GM10847 (cell line): ENCODE data around the gene CORO2A.

Experiments
- POLR2A ChIP-seq: IDR thresholded peaks from 2 replicates; pipeline ENCODE4 v1.6.1; 2011; ENCODE audit not compliant: insufficient read length; ENCODE audit errors: extremely low read depth

The CORO2A gene

GRCh38 chr9:98147582-98147981 is 44.9 kb downstream of the CORO2A start:
- no peak for TF ChIP-seq POLR2A

- no peak for TF ChIP-seq POLR2A
Measured at GRCh38 chr9:98146101-98146991, 46.1 kb downstream of the CORO2A start.

DNA sequence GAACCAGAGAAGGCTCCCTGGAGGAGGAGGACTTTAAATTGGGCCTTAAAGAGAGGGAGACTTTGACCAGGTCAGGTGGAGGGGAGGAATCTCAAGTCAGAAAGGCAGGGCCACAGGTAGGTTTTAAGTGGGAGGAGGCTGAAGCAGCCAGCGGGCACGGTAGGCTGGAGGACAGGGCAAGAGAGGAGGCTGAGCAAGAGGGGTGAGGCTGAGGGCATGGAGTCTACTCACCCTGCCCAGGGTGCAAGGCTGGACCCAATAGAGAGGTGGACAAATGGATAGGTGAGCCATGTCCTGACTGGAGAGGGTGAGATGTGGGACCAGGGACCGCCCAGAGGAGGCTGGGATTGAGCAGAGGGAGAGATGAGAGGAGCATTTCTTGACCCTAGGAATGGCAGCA is 47.8 kb downstream of the CORO2A start:
- TF ChIP-seq POLR2A, result no peak

GRCh38 chr9:98144076-98144475 is 48.4 kb downstream of the CORO2A start:
- no peak for TF ChIP-seq POLR2A

GRCh38 chr9:98142925-98143481 is 49.4 kb downstream of the CORO2A start:
- TF ChIP-seq POLR2A, result no peak

GRCh38 chr9:98142182-98142907 is 50.1 kb downstream of the CORO2A start:
- no peak for TF ChIP-seq POLR2A

DNA sequence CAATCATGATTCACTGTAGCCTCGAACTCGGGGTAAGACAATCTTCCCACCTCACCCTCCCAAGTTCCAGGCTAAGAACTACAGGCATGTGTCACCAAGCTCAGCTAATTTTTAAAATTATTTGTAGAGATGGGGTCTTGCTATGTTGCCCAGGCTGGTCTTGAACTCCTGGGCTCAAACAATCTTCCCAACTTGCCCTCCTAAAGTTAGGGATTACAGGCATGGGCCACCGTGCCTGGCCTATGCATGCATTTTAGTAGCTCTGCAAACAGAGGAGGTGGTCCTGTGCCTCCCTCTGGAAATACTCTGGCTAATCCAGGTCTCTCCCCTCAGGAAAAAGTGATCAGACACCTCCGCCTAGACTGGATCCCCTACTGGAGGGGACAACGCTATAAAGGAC is 51.9 kb downstream of the CORO2A start:
- TF ChIP-seq POLR2A, result no peak

GRCh38 chr9:98136489-98136888 is 55.9 kb downstream of the CORO2A start:
- no peak for TF ChIP-seq POLR2A

DNA sequence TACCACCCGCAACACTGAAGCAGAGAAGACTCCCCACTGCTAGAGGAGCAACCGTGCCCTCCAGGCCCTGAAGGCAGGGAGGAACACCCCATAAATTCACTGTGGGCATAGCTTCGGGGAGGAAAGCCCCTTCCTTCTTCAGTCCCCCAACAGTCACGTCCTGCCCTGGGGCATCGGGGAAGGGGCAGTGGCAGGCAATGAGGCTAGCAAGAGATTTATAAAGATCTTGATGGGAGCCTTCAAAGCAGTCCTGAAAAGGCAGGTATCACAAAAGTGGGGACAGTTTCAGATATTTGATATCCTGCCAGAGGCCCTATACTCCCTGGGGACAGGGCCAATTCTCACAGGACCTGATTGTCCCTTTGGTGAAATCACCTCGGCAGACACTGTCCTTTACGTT is 56.5 kb downstream of the CORO2A start:
- TF ChIP-seq POLR2A, result no peak

- no peak for TF ChIP-seq POLR2A
Measured at GRCh38 chr9:98135558-98135934, 56.9 kb downstream of the CORO2A start.

DNA sequence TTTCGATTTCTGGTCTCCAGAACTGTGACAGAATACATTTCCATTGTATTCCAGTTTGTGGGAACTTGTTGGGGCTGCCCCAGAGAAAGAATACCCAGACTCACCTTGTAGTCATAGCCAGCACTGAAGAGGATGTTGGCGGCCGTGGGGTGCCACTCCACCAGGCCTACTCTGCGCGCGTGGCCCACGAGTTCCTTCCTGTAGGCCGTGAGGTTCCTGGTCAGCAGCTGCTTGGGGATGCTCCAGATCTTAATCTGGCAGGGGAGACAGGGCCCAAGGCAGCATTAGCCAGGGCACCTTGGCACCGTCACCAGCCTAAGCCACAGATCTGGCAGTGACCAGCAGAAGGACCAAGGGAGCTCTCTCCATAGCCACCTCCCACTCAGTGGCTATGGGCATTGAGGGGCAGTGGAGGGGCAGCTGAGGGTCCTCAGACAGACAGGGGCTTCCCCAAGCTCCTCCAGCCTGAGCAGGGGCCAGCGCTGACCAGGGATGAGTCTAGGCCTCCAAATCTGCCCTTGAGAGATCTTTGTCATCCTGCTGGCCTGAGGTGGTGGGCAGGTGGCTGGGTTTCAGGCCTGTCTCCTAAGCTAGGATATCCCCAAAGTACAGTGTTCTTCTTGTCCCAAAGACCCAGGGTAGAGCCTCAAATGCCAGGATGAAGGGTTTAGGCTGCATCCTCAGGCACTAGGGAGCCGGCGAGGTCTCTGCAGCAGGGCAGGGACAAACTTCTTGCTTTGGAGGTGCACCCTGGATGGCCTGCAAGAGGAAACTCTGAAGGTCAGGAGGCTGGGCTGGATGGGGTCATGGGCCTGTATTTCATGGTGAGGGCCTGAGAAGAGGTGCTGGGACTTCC is 57.5 kb downstream of the CORO2A start:
- no peak for TF ChIP-seq POLR2A

- TF ChIP-seq POLR2A, result no peak
Measured at GRCh38 chr9:98132806-98133631, 59.4 kb downstream of the CORO2A start.

GRCh38 chr9:98132158-98132557 is 60.3 kb downstream of the CORO2A start:
- TF ChIP-seq POLR2A, result no peak

- TF ChIP-seq POLR2A, result no peak
Measured at GRCh38 chr9:98130576-98131228, 61.7 kb downstream of the CORO2A start.
